ENCODE data around the gene FAM234A. TPM values are rescaled to one million over a fixed set of nuclear protein-coding genes. Genes with fewer than 3 reads are reported as not detected.
"Not testable (repeated sequence)": the region's sequence is repeated elsewhere in the genome, so short reads cannot be mapped to it uniquely, and the experiment has no call there.

Gene FAM234A
- total and polyA plus RNA-seq, 2 donors (not counting 3 experiments of a cell fraction or from before 2014, with no cell fraction given): 70.4 to 89.4 TPM

DNA sequence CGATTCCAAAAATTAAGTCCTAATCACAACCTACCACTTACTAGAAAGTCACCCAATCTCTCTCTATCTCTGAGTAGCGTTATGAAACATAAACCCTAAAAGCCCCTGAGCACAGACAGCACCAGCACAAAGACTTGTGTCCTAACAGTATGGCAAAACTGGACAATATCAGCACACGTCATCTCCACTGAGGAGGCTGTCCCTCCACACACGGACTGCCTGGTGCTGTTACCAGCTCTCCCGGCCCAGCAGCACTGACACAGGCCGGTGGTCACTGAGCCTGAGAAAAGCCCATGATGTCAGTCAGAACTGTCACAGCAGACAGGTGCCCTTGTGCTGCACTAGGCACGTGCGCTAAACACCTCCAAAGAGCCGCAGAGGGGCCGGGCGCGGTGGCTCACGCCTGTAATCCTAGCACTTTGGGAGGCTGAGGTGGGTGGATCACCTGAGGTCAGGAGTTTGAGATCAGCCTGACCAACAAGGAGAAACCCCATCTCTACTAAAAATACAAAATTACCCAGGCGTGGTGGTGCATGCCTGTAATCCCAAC is 22.9 kb upstream of the FAM234A start:
- H4K20me1 ChIP-seq (replicated peaks; ENCODE audit: control insufficient read depth, extremely low read depth, insufficient read depth, low read length); H3K9me3 ChIP-seq (replicated peaks; ENCODE audit: control insufficient read depth, insufficient read depth, low read length); H3K9me1 ChIP-seq (replicated peaks; ENCODE audit: control insufficient read depth, extremely low read depth, insufficient read depth, low read length); H3K4me1 ChIP-seq (ENCODE audit: control insufficient read depth, extremely low read depth, insufficient read depth, low read length); H3K4me2 ChIP-seq (ENCODE audit: insufficient read depth, low read length); H2AFZ ChIP-seq (ENCODE audit: low read depth, low read length); H3K27me3 ChIP-seq (ENCODE audit: control insufficient read depth in 2 of 2, insufficient read depth in 2 of 2, low read length in 2 of 2); POLR2A ChIA-PET; H3K9ac ChIP-seq (replicated peaks; ENCODE audit: extremely low read depth, insufficient read depth, low read length); DNase-seq (ENCODE audit: low read depth, low spot score); BruUV-seq (replicated peaks); CTCF ChIA-PET; intact Hi-C loops (cut with micrococcal nuclease); H3K4me3 ChIP-seq (replicated peaks in 1 of 3; ENCODE audit: insufficient read depth in 1 of 3, low read depth in 1 of 3, low read length in 3 of 3); dilution Hi-C loops (cut with MboI; ENCODE audit: extremely low pct_ligation_motif_present, low sequenced_read_pairs); FAIRE-seq; H3K27ac ChIP-seq (ENCODE audit: insufficient read depth, low read depth, low read length): not testable (repeated sequence)
- Histone ChIP-seq H3K36me3 (ENCODE audit: control insufficient read depth in 2 of 2, extremely low read depth in 1 of 2, insufficient read depth in 2 of 2, low read length in 2 of 2) (peaks cover 16 to 36% of the 10 kb centered on the region in 2 experiments), H3K79me2 (ENCODE audit: control insufficient read depth, insufficient read depth, low read length) (peaks cover 59% of the 10 kb centered on the region)

DNA sequence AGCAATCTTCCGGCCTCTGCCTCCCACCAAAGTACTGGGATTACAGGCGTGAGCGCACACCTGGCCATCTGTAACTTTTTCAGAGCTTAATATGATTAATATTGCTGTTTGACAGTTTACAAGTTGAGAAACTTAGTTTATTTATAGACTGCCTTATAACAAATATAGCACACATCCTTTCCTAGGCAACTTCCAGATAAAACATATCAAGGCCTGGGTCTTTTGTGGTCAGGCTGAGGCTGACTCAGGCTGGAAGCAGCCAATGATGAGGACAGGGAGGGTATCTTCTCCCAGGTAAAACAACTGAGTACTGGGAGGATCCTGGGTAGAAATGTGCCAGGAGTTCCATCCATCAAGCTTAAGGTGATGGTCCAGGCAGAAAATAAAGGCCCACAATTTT is 21.6 kb upstream of the FAM234A start:
- Histone ChIP-seq H3K27me3 (ENCODE audit: control insufficient read depth in 2 of 2, insufficient read depth in 2 of 2, low read length in 2 of 2) (no peaks in the 10 kb centered on the region), H3K9me1 (replicated peaks; ENCODE audit: control insufficient read depth, extremely low read depth, insufficient read depth, low read length) (no peaks in the 10 kb centered on the region), H3K9ac (replicated peaks; ENCODE audit: extremely low read depth, insufficient read depth, low read length) (no peak overlapping the region), H3K4me1 (ENCODE audit: control insufficient read depth, extremely low read depth, insufficient read depth, low read length) (no peaks in the 10 kb centered on the region), H4K20me1 (replicated peaks; ENCODE audit: control insufficient read depth, extremely low read depth, insufficient read depth, low read length) (no peaks in the 10 kb centered on the region), H3K79me2 (ENCODE audit: control insufficient read depth, insufficient read depth, low read length) (peaks cover 66% of the 10 kb centered on the region), H3K4me3 (replicated peaks in 1 of 3; ENCODE audit: insufficient read depth in 1 of 3, low read depth in 1 of 3, low read length in 3 of 3) (no peak overlapping the region), H3K9me3 (replicated peaks; ENCODE audit: control insufficient read depth, insufficient read depth, low read length) (no peaks in the 10 kb centered on the region), H3K4me2 (ENCODE audit: insufficient read depth, low read length) (no peak overlapping the region), H3K36me3 (ENCODE audit: control insufficient read depth in 2 of 2, extremely low read depth in 1 of 2, insufficient read depth in 2 of 2, low read length in 2 of 2) (peaks cover 19 to 31% of the 10 kb centered on the region in 2 experiments), H3K27ac (ENCODE audit: insufficient read depth, low read depth, low read length) (no peak overlapping the region), H2AFZ (ENCODE audit: low read depth, low read length) (no peak overlapping the region)
- FAIRE-seq: no peak
- CTCF ChIA-PET: no interaction called here
- dilution Hi-C loops (cut with MboI; ENCODE audit: extremely low pct_ligation_motif_present, low sequenced_read_pairs) (no loop called here), intact Hi-C loops (cut with micrococcal nuclease) (no loop called here)
- TF ChIP-seq FOS (IDR thresholded peaks at IDR 0.05; ENCODE audit: borderline replicate concordance, insufficient read depth, low read length) (no peak), POLR2AphosphoS5 (IDR thresholded peaks at IDR 0.05; ENCODE audit: insufficient read depth, low read depth, low read length) (no peak), POLR2A (IDR thresholded peaks at IDR 0.05; ENCODE audit: low read depth, low read length) (no peak), MYC (IDR thresholded peaks at IDR 0.05; ENCODE audit: low read depth, low read length) (no peak), EZH2 (IDR thresholded peaks at IDR 0.05; ENCODE audit: borderline replicate concordance, low read depth, low read length, severe bottlenecking) (no peak)
- POLR2A ChIA-PET: no interaction called here
- no peak for DNase-seq (ENCODE audit: low read depth, low spot score)
- BruUV-seq (replicated peaks): no TSS peak

All from endothelial cell of umbilical vein (primary cell).